Endothelial cell (in vitro differentiated cells): ENCODE data around the gene COL5A1. TPM values are rescaled to one million over a fixed set of nuclear protein-coding genes. Genes with fewer than 3 reads are reported as not detected.

ENCODE experiments used
- DNase-seq: peaks from one replicate; pipeline ENCODE4 v3.0.0; 2021; ENCODE audit warnings: low spot score
- H3K27ac Mint-ChIP-seq: one replicate; pipeline ENCODE4 v1.8.0; 2021; ENCODE audit warnings: mixed read lengths, inconsistent platforms; ENCODE audit not compliant: unreplicated experiment
- H3K27me3 Mint-ChIP-seq: one replicate; pipeline ENCODE4 v1.8.0; 2021; ENCODE audit warnings: mild to moderate bottlenecking, moderate library complexity, mixed read lengths, inconsistent platforms; ENCODE audit not compliant: unreplicated experiment
- H3K36me3 Mint-ChIP-seq: one replicate; pipeline ENCODE4 v1.8.0; 2021; ENCODE audit warnings: mild to moderate bottlenecking, low read depth, mixed read lengths, inconsistent platforms; ENCODE audit not compliant: unreplicated experiment
- H3K4me1 Mint-ChIP-seq: one replicate; pipeline ENCODE4 v1.8.0; 2021; ENCODE audit warnings: mild to moderate bottlenecking, mixed read lengths, inconsistent platforms; ENCODE audit not compliant: unreplicated experiment
- H3K4me3 Mint-ChIP-seq: one replicate; pipeline ENCODE4 v1.8.0; 2021; ENCODE audit warnings: mild to moderate bottlenecking, mixed read lengths, inconsistent platforms; ENCODE audit not compliant: unreplicated experiment
- H3K9me3 Mint-ChIP-seq: one replicate; pipeline ENCODE4 v1.8.0; 2021; ENCODE audit warnings: mixed read lengths, inconsistent platforms; ENCODE audit not compliant: unreplicated experiment
- total RNA-seq: library from RNA; stranded (reverse); fragmentation: NEBNext Ultra II Directional; extraction: Animal tissue kit (Norgen Biotek cat#: 25700); gene quantifications from one replicate; pipeline ENCODE4 v1.2.1, GENCODE V29; 2021; ENCODE audit not compliant: unreplicated experiment
- TF ChIP-seq, protein P1 (sequence below): fragments of 200-600 bp; sonication (generic); IDR thresholded peaks from one replicate; pipeline ENCODE4 v1.5.0; 2021; ENCODE audit warnings: antibody characterized with exemption; ENCODE audit not compliant: unreplicated experiment

COL5A1 gene
- total RNA-seq, 1 donor from 2014 or later = 24.3 TPM

DNA sequence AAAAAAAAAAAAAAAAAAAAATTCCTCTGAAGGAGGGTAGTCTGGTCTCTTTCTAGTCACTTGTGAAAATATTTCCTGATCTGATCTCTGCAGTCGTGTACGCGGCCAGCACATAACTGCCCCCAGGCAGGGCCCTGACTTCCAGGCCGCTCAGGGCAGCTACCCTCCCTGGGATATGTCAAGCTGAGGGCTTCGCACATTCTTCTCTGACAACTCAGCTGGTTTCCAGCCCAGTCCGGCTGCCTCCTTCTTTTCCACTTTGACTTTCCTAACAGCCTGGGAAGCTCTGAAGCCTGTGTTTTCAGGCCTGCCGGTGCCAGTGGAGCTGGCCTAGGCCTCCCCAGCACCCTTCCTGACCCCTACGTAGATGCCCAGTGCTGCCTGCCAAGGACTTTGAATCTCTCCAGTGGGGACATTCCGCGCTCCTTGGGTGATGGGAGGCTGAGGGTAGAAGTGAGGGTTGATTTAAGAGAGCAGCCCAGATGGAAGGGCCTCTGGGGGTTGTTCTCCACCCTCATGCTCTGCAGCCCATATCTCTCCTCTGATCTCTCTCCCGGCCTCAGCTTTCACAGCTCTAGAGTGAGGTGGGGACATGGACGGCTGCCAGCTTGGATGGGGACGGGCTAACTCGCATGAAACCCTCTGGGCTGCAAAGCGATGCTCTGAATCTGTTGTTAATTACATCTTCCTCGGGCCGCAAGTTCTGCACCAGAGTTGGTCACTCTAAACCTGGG is 20.7 kb downstream of the COL5A1 start:
- peaks cover 5% of the 10 kb centered on the region for H3K27me3 Mint-ChIP-seq
- TF ChIP-seq, protein P1, sequence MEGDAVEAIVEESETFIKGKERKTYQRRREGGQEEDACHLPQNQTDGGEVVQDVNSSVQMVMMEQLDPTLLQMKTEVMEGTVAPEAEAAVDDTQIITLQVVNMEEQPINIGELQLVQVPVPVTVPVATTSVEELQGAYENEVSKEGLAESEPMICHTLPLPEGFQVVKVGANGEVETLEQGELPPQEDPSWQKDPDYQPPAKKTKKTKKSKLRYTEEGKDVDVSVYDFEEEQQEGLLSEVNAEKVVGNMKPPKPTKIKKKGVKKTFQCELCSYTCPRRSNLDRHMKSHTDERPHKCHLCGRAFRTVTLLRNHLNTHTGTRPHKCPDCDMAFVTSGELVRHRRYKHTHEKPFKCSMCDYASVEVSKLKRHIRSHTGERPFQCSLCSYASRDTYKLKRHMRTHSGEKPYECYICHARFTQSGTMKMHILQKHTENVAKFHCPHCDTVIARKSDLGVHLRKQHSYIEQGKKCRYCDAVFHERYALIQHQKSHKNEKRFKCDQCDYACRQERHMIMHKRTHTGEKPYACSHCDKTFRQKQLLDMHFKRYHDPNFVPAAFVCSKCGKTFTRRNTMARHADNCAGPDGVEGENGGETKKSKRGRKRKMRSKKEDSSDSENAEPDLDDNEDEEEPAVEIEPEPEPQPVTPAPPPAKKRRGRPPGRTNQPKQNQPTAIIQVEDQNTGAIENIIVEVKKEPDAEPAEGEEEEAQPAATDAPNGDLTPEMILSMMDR = no peak
- H3K4me1 Mint-ChIP-seq = no peaks in the 10 kb centered on the region
- no peak overlapping the region for H3K4me3 Mint-ChIP-seq
- no peaks in the 10 kb centered on the region for H3K9me3 Mint-ChIP-seq
- DNase-seq = no peak
- no peak overlapping the region for H3K27ac Mint-ChIP-seq
- H3K36me3 Mint-ChIP-seq = no peaks in the 10 kb centered on the region

DNA sequence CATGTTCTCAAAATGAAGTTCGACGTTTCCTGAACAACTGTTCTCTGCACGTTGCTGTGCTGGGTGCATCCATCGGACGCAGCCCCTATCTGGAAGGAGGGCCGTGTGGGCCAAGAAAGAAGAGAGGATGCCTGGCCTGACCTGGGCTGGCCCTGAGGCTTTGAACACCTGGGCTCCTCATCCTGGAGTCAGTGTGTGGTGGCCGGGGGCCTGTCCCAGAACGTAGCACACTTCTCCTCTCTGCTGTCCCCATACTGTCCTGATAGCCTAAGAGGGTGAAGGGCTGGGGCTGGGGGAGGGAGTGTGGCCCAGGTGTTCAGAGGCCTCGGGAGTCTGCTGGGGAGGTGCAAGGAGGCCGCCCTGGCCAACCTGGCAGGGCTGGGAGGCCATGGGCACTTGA is 21.5 kb downstream of the COL5A1 start:
- H3K9me3 Mint-ChIP-seq = no peaks in the 10 kb centered on the region
- no peaks in the 10 kb centered on the region for H3K36me3 Mint-ChIP-seq
- no peak overlapping the region for H3K4me3 Mint-ChIP-seq
- no peaks in the 10 kb centered on the region for H3K4me1 Mint-ChIP-seq
- TF ChIP-seq, protein P1 = no peak
- DNase-seq = no peak
- no peak overlapping the region for H3K27ac Mint-ChIP-seq
- H3K27me3 Mint-ChIP-seq = peaks cover 5% of the 10 kb centered on the region

DNA sequence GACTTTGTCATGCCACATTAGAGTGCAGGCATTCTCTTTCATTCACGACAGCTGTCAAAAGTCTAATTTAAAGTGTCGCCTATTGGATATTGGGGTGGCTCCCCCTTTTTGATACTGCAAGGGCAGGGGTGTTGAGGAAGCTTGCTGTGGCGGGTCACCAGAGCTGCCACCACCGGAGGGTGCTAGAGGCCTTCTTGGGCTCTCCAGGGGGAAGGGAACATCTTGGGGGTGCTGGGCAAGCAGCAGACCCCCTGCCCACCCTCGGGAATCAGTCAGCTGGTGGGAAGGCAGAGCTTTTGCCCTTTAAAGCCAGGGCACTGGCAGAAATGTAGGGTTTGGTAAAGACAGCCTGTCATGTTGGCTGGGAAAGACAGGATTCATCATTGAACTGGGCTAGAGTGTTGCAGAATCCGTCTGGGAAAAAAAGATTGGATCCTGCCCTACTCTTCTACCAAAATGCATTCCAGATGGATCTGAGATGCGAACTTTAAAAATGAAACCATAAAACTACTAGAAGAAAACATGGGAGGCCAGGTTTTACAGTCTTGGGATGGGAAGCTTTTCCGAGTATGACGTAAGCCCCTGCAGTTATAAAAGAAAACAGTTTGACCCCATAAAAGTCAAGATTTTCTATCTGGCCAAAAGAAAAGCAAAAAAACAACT is 22.3 kb downstream of the COL5A1 start:
- Mint-ChIP-seq H3K4me1 (no peaks in the 10 kb centered on the region), H3K27ac (no peak overlapping the region), H3K27me3 (peaks cover 5% of the 10 kb centered on the region), H3K4me3 (no peak overlapping the region), H3K9me3 (no peaks in the 10 kb centered on the region), H3K36me3 (no peaks in the 10 kb centered on the region)
- DNase-seq = no peak
- TF ChIP-seq, protein P1 = no peak

DNA sequence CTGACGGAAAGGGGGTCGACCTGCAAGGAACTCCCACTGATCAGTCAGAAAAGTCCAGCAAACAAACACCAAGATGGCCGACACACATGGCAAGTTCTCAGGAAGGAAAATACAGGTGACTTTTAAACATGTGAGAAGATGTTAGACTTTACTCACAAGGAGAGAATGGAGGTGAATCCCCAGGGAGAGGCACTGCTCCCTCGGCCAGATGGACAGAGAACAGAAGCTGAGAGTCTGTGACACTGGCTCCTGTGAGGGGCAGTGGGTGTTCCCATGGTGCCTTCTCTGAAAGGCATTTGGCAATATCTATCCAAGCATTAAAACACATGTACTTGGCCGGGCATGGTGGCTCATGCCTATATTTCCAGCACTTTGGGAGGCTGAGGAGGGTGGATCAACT is 22.8 kb downstream of the COL5A1 start:
- peaks cover 5% of the 10 kb centered on the region for H3K27me3 Mint-ChIP-seq
- no peak overlapping the region for H3K27ac Mint-ChIP-seq

More for the DNA sequence above, 22.8 kb downstream of the COL5A1 start:
- Mint-ChIP-seq H3K36me3 (no peaks in the 10 kb centered on the region), H3K4me3 (no peak overlapping the region), H3K9me3 (no peaks in the 10 kb centered on the region), H3K4me1 (no peaks in the 10 kb centered on the region)
- TF ChIP-seq, protein P1 = no peak
- DNase-seq = no peak
